Articular chondrocyte of knee joint (primary cell): Measurements from ENCODE around the gene RUNX2. TPM values are rescaled to one million over a fixed set of nuclear protein-coding genes. Genes with fewer than 3 reads are reported as not detected.

Source experiments
- total RNA-seq: library from RNA; depleted of rRNA; stranded (reverse); fragments of >200 nt; gene quantifications from 2 replicates; pipeline ENCODE4 v1.2.3, GENCODE V29; 2012

Gene RUNX2
- total RNA-seq, result 0.91 and 1.1 TPM in 2 replicates

GRCh38 chr6:45327956-45328522 lies at the start of gene RUNX2:
RUNX2 (plus strand) TSS chr6:45328330; CDS start chr6:45328727, 397 bp downstream.

GRCh38 chr6:45377554-45378333 lies 49.6 kb downstream of the RUNX2 start, which contains the start of gene SUPT3H:
SUPT3H (minus strand) TSS chr6:45377934.

Other genes starting within 250 kb of the RUNX2 start
- 5.7 and 6.6 TPM in 2 replicates for gene SUPT3H, start 49.6 kb downstream of the RUNX2 start, total RNA-seq